IMR-90 (cell line): Measurements from ENCODE around the gene ITGAE. TPM values are rescaled to one million over a fixed set of nuclear protein-coding genes. Genes with fewer than 3 reads are reported as not detected.
A peak's percentile ranks its signal among the peaks of the same experiment; 100 is the strongest.

ENCODE experiments used
- ATAC-seq: fragments of 200-7000 bp; cut with Tn5 transposase; 2 replicates; pipeline ENCODE4 v1.9.1; 2020; ENCODE audit warnings: low read depth, mild to moderate bottlenecking, moderate library complexity
- BruUV-seq: library from RNA; stranded (reverse); fragments of 400-500 nt; replicated peaks from 2 replicates; lab custom pipeline; 2021; lab: Mats Ljungman, UMichigan
- CTCF ChIA-PET: fragments of 300-600 bp; formaldehyde crosslinking; extraction: SDS; loops from one replicate; lab custom pipeline; 2021; ENCODE audit warnings: antibody characterized with exemption; lab: Yijun Ruan, JAX
- POLR2A ChIA-PET: fragments of 300-600 bp; sonication (Branson Sonifier 250); formaldehyde crosslinking; loops from one replicate; lab custom pipeline; 2022; ENCODE audit warnings: antibody characterized with exemption; ENCODE audit not compliant: unreplicated experiment; lab: Charles Lee
- DNase-seq: peaks from one replicate; pipeline ENCODE4 v3.0.0; 2013
- H2AFZ ChIP-seq: replicated peaks from 2 replicates; pipeline ENCODE3; 2013; ENCODE audit warnings: low read length, mild to moderate bottlenecking; ENCODE audit not compliant: poor library complexity
- H2AK5ac ChIP-seq: 2 replicates; pipeline ENCODE4 v1.6.1; 2013; ENCODE audit warnings: low read depth, low read length, inconsistent platforms
- H2AK9ac ChIP-seq: replicated peaks from 2 replicates; pipeline ENCODE3; 2013; ENCODE audit warnings: mild to moderate bottlenecking, low read depth, low read length, moderate library complexity; ENCODE audit not compliant: poor library complexity
- H2BK120ac ChIP-seq: 2 replicates; pipeline ENCODE4 v1.6.1; 2013; ENCODE audit warnings: low read depth, low read length, inconsistent platforms
- H2BK15ac ChIP-seq: 3 replicates; pipeline ENCODE4 v1.6.1; 2013; ENCODE audit warnings: low read depth, low read length, inconsistent platforms
- H2BK20ac ChIP-seq: 2 replicates; pipeline ENCODE4 v1.6.1; 2013; ENCODE audit warnings: low read depth, mild to moderate bottlenecking, inconsistent platforms, low read length, moderate library complexity
- H2BK5ac ChIP-seq: 2 replicates; pipeline ENCODE4 v1.6.1; 2013; ENCODE audit warnings: mild to moderate bottlenecking, low read depth, low read length, inconsistent platforms; ENCODE audit not compliant: poor library complexity, severe bottlenecking
- H3K14ac ChIP-seq: replicated peaks from 2 replicates; pipeline ENCODE4 v1.6.1; 2013; ENCODE audit warnings: low read depth, low read length, inconsistent platforms
- H3K18ac ChIP-seq: 2 replicates; pipeline ENCODE4 v1.6.1; 2013; ENCODE audit warnings: low read depth, low read length, control low read depth
- H3K23ac ChIP-seq: 2 replicates; pipeline ENCODE4 v1.6.1; 2013; ENCODE audit warnings: low read depth, low read length, inconsistent platforms
- H3K27ac ChIP-seq: 2 replicates; pipeline ENCODE4 v1.5.1; 2013; ENCODE audit warnings: mild to moderate bottlenecking, control low read depth, low read length; ENCODE audit not compliant: insufficient read depth
- H3K27me3 ChIP-seq: 2 replicates; pipeline ENCODE4 v1.6.1; 2013; ENCODE audit warnings: low read length; ENCODE audit not compliant: control insufficient read depth, insufficient read depth
- H3K36me3 ChIP-seq: 2 replicates; pipeline ENCODE4 v1.6.1; 2013; ENCODE audit warnings: low read length, mixed read lengths; ENCODE audit not compliant: control insufficient read depth, insufficient read depth
- H3K4ac ChIP-seq: 2 replicates; pipeline ENCODE4 v1.6.1; 2013; ENCODE audit warnings: low read depth, low read length, inconsistent platforms
- H3K4me1 ChIP-seq: 2 replicates; pipeline ENCODE4 v1.6.1; 2013; ENCODE audit warnings: low read length, mixed read lengths; ENCODE audit not compliant: control insufficient read depth, insufficient read depth
- H3K4me2 ChIP-seq: 2 replicates; pipeline ENCODE4 v1.6.1; 2013; ENCODE audit warnings: low read depth, mild to moderate bottlenecking, control low read depth, low read length, moderate library complexity
- H3K4me3 ChIP-seq: 2 replicates; pipeline ENCODE4 v1.5.1; 2013; ENCODE audit warnings: low read depth, mild to moderate bottlenecking, control low read depth, low read length, moderate library complexity; ENCODE audit not compliant: insufficient read depth
- H3K56ac ChIP-seq: 2 replicates; pipeline ENCODE4 v1.6.1; 2013; ENCODE audit warnings: low read length, inconsistent platforms; ENCODE audit not compliant: insufficient read depth; ENCODE audit errors: extremely low read depth
- H3K79me1 ChIP-seq, 2 experiments: 2 replicates each; pipeline ENCODE4 v1.6.1; 2013; ENCODE audit warnings: low read length in 2 of 2, inconsistent platforms in 1 of 2, low read depth in 1 of 2
- H3K9ac ChIP-seq: 2 replicates; pipeline ENCODE4 v1.6.1; 2013; ENCODE audit warnings: low read depth, low read length, control low read depth
- H3K9me1 ChIP-seq: 2 replicates; pipeline ENCODE4 v1.6.1; 2013; ENCODE audit warnings: low read length, inconsistent platforms; ENCODE audit not compliant: insufficient read depth
- H3K9me3 ChIP-seq: 2 replicates; pipeline ENCODE4 v1.6.1; 2013; ENCODE audit warnings: low read length; ENCODE audit not compliant: control insufficient read depth, insufficient read depth
- H4K20me1 ChIP-seq: 2 replicates; pipeline ENCODE4 v1.6.1; 2013; ENCODE audit warnings: low read length, inconsistent platforms; ENCODE audit not compliant: insufficient read depth
- H4K5ac ChIP-seq: 2 replicates; pipeline ENCODE4 v1.6.1; 2013; ENCODE audit warnings: mild to moderate bottlenecking, low read depth, low read length, control low read depth
- H4K8ac ChIP-seq, 2 experiments: 2 replicates each; pipeline ENCODE4 v1.6.1; 2013; ENCODE audit warnings: low read depth in 2 of 2, low read length in 2 of 2, control low read depth in 1 of 2, inconsistent platforms in 1 of 2
- H4K91ac ChIP-seq: 2 replicates; pipeline ENCODE4 v1.6.1; 2013; ENCODE audit warnings: low read depth, low read length, inconsistent platforms; ENCODE audit not compliant: insufficient read depth
- BHLHE40 ChIP-seq: fragments of 150-350 bp; IDR thresholded peaks from 2 replicates; pipeline ENCODE4 v1.6.1; 2016; ENCODE audit warnings: mild to moderate bottlenecking, low read depth, low read length
- CEBPB ChIP-seq: IDR thresholded peaks from 2 replicates; pipeline ENCODE4 v1.6.1; 2012; ENCODE audit warnings: low read depth, low read length, improper control_type of control experiment
- CHD1 ChIP-seq: IDR thresholded peaks from 2 replicates; pipeline ENCODE4 v1.6.1; 2012; ENCODE audit warnings: low read depth, low read length, improper control_type of control experiment
- MAZ ChIP-seq: IDR thresholded peaks from 2 replicates; pipeline ENCODE4 v1.6.1; 2012; ENCODE audit warnings: low read depth, mild to moderate bottlenecking, low read length, improper control_type of control experiment, moderate library complexity, borderline replicate concordance
- RAD21 ChIP-seq: IDR thresholded peaks from 2 replicates; pipeline ENCODE4 v1.6.1; 2012; ENCODE audit warnings: low read length, improper control_type of control experiment
- SMC3 ChIP-seq: fragments of 150-350 bp; IDR thresholded peaks from 2 replicates; pipeline ENCODE4 v1.6.1; 2016; ENCODE audit warnings: low read depth, mild to moderate bottlenecking, antibody characterized with exemption, low read length, moderate library complexity
- USF2 ChIP-seq: fragments of 150-350 bp; IDR thresholded peaks from 2 replicates; pipeline ENCODE4 v1.6.1; 2017; ENCODE audit warnings: mild to moderate bottlenecking, antibody characterized with exemption, low read length, low read depth
- WGBS, 2 experiments: methylation state at CpG; one replicate each; pipeline versions ENCODE4 v1.1.5 to v1.1.7; 2013; ENCODE audit warnings: missing lambda C conversion rate in 2 of 2; ENCODE audit not compliant: insufficient read length in 1 of 2; ENCODE audit errors: extremely low coverage in 2 of 2; 5-methylcytosine and 5-hydroxymethylcytosine counted together
- dilution Hi-C: fragments of 300-500 bp; cut with HindIII; formaldehyde crosslinking; loops from one replicate; pipeline ENCODE4 v1.14.3; 2018; ENCODE audit warnings: low sequenced_read_pairs; ENCODE audit not compliant: unreplicated experiment
- in situ Hi-C: fragments of 300-500 bp; cut with MboI; formaldehyde crosslinking; loops from 3 replicates; pipeline ENCODE4 v1.14.3; 2019; ENCODE audit warnings: low sequenced_read_pairs, inconsistent platforms, mixed read lengths
- intact Hi-C: fragments of 100-400 bp; cut with micrococcal nuclease; formaldehyde crosslinking; loops from 2 replicates; pipeline ENCODE4 v1.10.0; 2022
- polyA plus RNA-seq, 3 experiments: library from polyadenylated mRNA; depleted of rRNA; stranded (reverse); fragments of >200 nt; gene quantifications; 2 replicates each; pipeline ENCODE4 v1.2.3, GENCODE V29; 2012; ENCODE audit warnings: low replicate concordance in 1 of 3
- total RNA-seq: library from RNA; depleted of rRNA; stranded (reverse); fragments of >200 nt; gene quantifications from 2 replicates; pipeline ENCODE4 v1.2.3, GENCODE V29; 2012

Gene ITGAE
- total and polyA plus RNA-seq, 2 of the 4 experiments (the other 2 are of a cell fraction): 54.1 to 60.8 TPM

GRCh38 chr17:3732210-3732621 is 68.8 kb downstream of the ITGAE start:
- no peak overlapping the region for H2BK5ac ChIP-seq
- dilution Hi-C loops: no loop called here
- TF ChIP-seq CEBPB (no peak), MAZ (no peak), BHLHE40 (no peak), SMC3 (no peak), RAD21 (no peak), USF2 (no peak), CHD1 (no peak)
- in situ Hi-C loops: loop anchor here (25.0 kb wide), 1 partner anchor 280 kb away; no protein-coding TSS in a partner anchor
- DNase-seq (peak; percentile 20), ATAC-seq (peak; percentile 72)
- peak overlapping the region; percentile 80 for H2AFZ ChIP-seq
- H4K91ac ChIP-seq: no peak overlapping the region
- peak overlapping the region in 1 of 2 experiments; percentile 77; a peak in 1 of 4 replicates for H4K8ac ChIP-seq
- no peaks in the 10 kb centered on the region for H4K20me1 ChIP-seq
- H2BK20ac ChIP-seq: no peak overlapping the region
- H3K18ac ChIP-seq: peak overlapping the region; percentile 16; the same call in 1 of the 2 replicates
- peak overlapping the region; percentile 22; the same call in 1 of the 2 replicates for H3K27ac ChIP-seq
- H3K4me2 ChIP-seq: no peak overlapping the region; the same call in 1 of the 2 replicates
- BruUV-seq: no TSS peak
- WGBS, 2 experiments: 33% methylated on average over 1 of the region's 9 CpGs; no CpG with 5 or more reads in 1 of the 2 experiments
- H4K5ac ChIP-seq: no peak overlapping the region
- H2BK15ac ChIP-seq: no peak overlapping the region
- peak overlapping the region; percentile 49 for H3K14ac ChIP-seq
- POLR2A ChIA-PET: no interaction called here
- H3K79me1 ChIP-seq: peaks cover 0 to 11% of the 10 kb centered on the region in 2 experiments; a peak in 3 of 4 replicates
- H3K4me1 ChIP-seq: peaks cover 16% of the 10 kb centered on the region
- H2BK120ac ChIP-seq: no peak overlapping the region; the same call in 1 of the 2 replicates
- H3K27me3 ChIP-seq: no peaks in the 10 kb centered on the region
- H3K36me3 ChIP-seq: no peaks in the 10 kb centered on the region
- no peaks in the 10 kb centered on the region for H3K9me3 ChIP-seq
- H3K4me3 ChIP-seq: no peak overlapping the region
- peak overlapping the region; percentile 53; the same call in 1 of the 2 replicates for H2AK5ac ChIP-seq
- H3K56ac ChIP-seq: no peak overlapping the region
- intact Hi-C loops: loop anchor here (10.0 kb wide), 2 partner anchors 343 to 687 kb away; no protein-coding TSS in a partner anchor
- H3K4ac ChIP-seq: peak overlapping the region; percentile 46; the same call in 1 of the 2 replicates
- CTCF ChIA-PET: interaction anchor here (0.8 to 1.0 kb wide), 2 partner anchors 37 to 96 kb away, joined by 3 read pairs; no protein-coding TSS in a partner anchor
- no peak overlapping the region for H2AK9ac ChIP-seq
- no peak overlapping the region for H3K9ac ChIP-seq
- H3K9me1 ChIP-seq: peaks cover 6% of the 10 kb centered on the region; the same call in 1 of the 2 replicates
- H3K23ac ChIP-seq: no peak overlapping the region
